H1 (cell line): ENCODE measurements around the gene DIPK1B. TPM values are rescaled to one million over a fixed set of nuclear protein-coding genes. Genes with fewer than 3 reads are reported as not detected.

Experiments
- CTCF ChIA-PET: fragments of 300-600 bp; sonication (Branson Sonifier 250); formaldehyde crosslinking; loops from one replicate; lab custom pipeline; 2021; ENCODE audit not compliant: partially characterized antibody; lab: Charles Lee
- POLR2A ChIA-PET: fragments of 300-600 bp; sonication (Branson Sonifier 250); formaldehyde crosslinking; loops from one replicate; lab custom pipeline; 2021; ENCODE audit warnings: inconsistent platforms; ENCODE audit not compliant: partially characterized antibody; lab: Charles Lee
- DNase-seq, 2 experiments: peaks; one replicate each; pipeline versions ENCODE4 v3.0.0 to v3.0.0-alpha.2; 2010 to 2022; ENCODE audit warnings: low spot score in 2 of 2, low read depth in 1 of 2, mixed read lengths in 1 of 2
- FAIRE-seq: peaks from 2 replicates; lab custom pipeline; 2011; peaks lifted over from hg19 to GRCh38; lab: Jason Lieb, UNC
- H2AFZ ChIP-seq: 2 replicates; pipeline ENCODE4 v1.8.1; 2012; ENCODE audit warnings: low read length, inconsistent platforms
- H2AK5ac ChIP-seq: 2 replicates; pipeline ENCODE4 v1.6.1; 2013; ENCODE audit warnings: low read depth, low read length
- H2BK120ac ChIP-seq: replicated peaks from 2 replicates; pipeline ENCODE3; 2013; ENCODE audit warnings: low read depth, low read length, inconsistent platforms
- H2BK12ac ChIP-seq: 2 replicates; pipeline ENCODE4 v1.6.1; 2013; ENCODE audit warnings: low read depth, low read length
- H2BK15ac ChIP-seq: 2 replicates; pipeline ENCODE4 v1.6.1; 2013; ENCODE audit warnings: low read length
- H2BK20ac ChIP-seq: 2 replicates; pipeline ENCODE4 v1.6.1; 2013; ENCODE audit warnings: low read length
- H2BK5ac ChIP-seq: 2 replicates; pipeline ENCODE4 v1.6.1; 2013; ENCODE audit warnings: low read depth, low read length
- H3K14ac ChIP-seq: 2 replicates; pipeline ENCODE4 v1.6.1; 2013; ENCODE audit warnings: inconsistent platforms; ENCODE audit not compliant: insufficient read length
- H3K18ac ChIP-seq: 2 replicates; pipeline ENCODE4 v1.6.1; 2013; ENCODE audit warnings: low read length; ENCODE audit errors: extremely low read depth
- H3K23ac ChIP-seq: 2 replicates; pipeline ENCODE4 v1.6.1; 2013; ENCODE audit warnings: inconsistent platforms; ENCODE audit not compliant: insufficient read length
- H3K23me2 ChIP-seq: 2 replicates; pipeline ENCODE4 v1.6.1; 2013; ENCODE audit warnings: low read depth, low read length
- H3K27ac ChIP-seq: 2 replicates; pipeline ENCODE4 v1.6.1; 2011; ENCODE audit warnings: low read depth, low read length, inconsistent platforms
- H3K27me3 ChIP-seq, 4 experiments: replicated peaks in 1 of 4; 1 replicate in 1 of 4; 2 replicates in 3 of 4; pipeline versions ENCODE4 v1.6.1 to v1.8.1; 2011 to 2013; ENCODE audit warnings: low read length in 3 of 4, mild to moderate bottlenecking in 3 of 4, inconsistent platforms in 2 of 4, mixed read lengths in 2 of 4, moderate library complexity in 1 of 4; ENCODE audit not compliant: control insufficient read depth in 3 of 4, insufficient read depth in 3 of 4; ENCODE audit errors: extremely low read depth in 1 of 4
- H3K36me3 ChIP-seq, 4 experiments: 2 replicates each; pipeline versions ENCODE4 v1.6.1 to v1.8.1; 2011 to 2013; ENCODE audit warnings: mild to moderate bottlenecking in 4 of 4, low read length in 3 of 4, moderate library complexity in 2 of 4, control low read depth in 1 of 4, inconsistent platforms in 1 of 4; ENCODE audit not compliant: insufficient read depth in 4 of 4, control insufficient read depth in 2 of 4
- H3K4ac ChIP-seq: replicated peaks from 2 replicates; pipeline ENCODE3; 2013; ENCODE audit warnings: low read length, low read depth, mixed read lengths, inconsistent platforms; ENCODE audit not compliant: insufficient read length
- H3K4me1 ChIP-seq, 4 experiments: replicated peaks in 1 of 4; 1 replicate in 1 of 4; 2 replicates in 3 of 4; pipeline versions ENCODE4 v1.6.1 to v1.8.1; 2011 to 2013; ENCODE audit warnings: low read length in 3 of 4, inconsistent platforms in 2 of 4, mixed read lengths in 1 of 4; ENCODE audit not compliant: insufficient read depth in 4 of 4, control insufficient read depth in 3 of 4
- H3K4me2 ChIP-seq, 2 experiments: 2 replicates each; pipeline versions ENCODE4 v1.6.1 to v1.8.1; 2011 to 2013; ENCODE audit warnings: low read depth in 2 of 2, low read length in 2 of 2, control low read depth in 1 of 2, inconsistent platforms in 1 of 2, mild to moderate bottlenecking in 1 of 2; ENCODE audit not compliant: insufficient read depth in 1 of 2
- H3K4me3 ChIP-seq, 4 experiments: fragments of 200-600, 300-600 bp in 1 of 4; sonication (generic), shearing (Covaris generic), sonication (Bioruptor Twin) in 1 of 4; 2 replicates each; pipeline versions ENCODE4 v1.5.1 to v1.8.1; 2011 to 2016; ENCODE audit warnings: low read length in 4 of 4, low read depth in 3 of 4, control low read depth in 2 of 4, inconsistent platforms in 2 of 4, mild to moderate bottlenecking in 2 of 4, mixed read lengths in 1 of 4, moderate library complexity in 1 of 4; ENCODE audit not compliant: insufficient read depth in 2 of 4; ENCODE audit errors: extremely low read depth in 1 of 4
- H3K56ac ChIP-seq: replicated peaks from 2 replicates; pipeline ENCODE3; 2013; ENCODE audit warnings: low read depth, mild to moderate bottlenecking, mixed read lengths, low read length, inconsistent platforms; ENCODE audit not compliant: insufficient read length
- H3K79me1 ChIP-seq: 2 replicates; pipeline ENCODE4 v1.6.1; 2013; ENCODE audit warnings: low read depth, low read length, control low read depth
- H3K79me2 ChIP-seq, 2 experiments: 2 replicates each; pipeline versions ENCODE4 v1.6.1 to v1.8.1; 2012 to 2013; ENCODE audit warnings: low read length in 2 of 2, mild to moderate bottlenecking in 2 of 2, inconsistent platforms in 1 of 2; ENCODE audit not compliant: insufficient read depth in 2 of 2, control insufficient read depth in 1 of 2
- H3K9ac ChIP-seq, 4 experiments: replicated peaks in 1 of 4; 1 replicate in 1 of 4; 2 replicates in 3 of 4; pipeline versions ENCODE4 v1.6.1 to v1.8.1; 2011 to 2013; ENCODE audit warnings: low read depth in 3 of 4, low read length in 3 of 4, control low read depth in 2 of 4, mild to moderate bottlenecking in 2 of 4, moderate library complexity in 2 of 4, inconsistent platforms in 1 of 4; ENCODE audit errors: extremely low read depth in 1 of 4
- H3K9me3 ChIP-seq, 2 experiments: 2 replicates each; pipeline versions ENCODE4 v1.6.1 to v1.8.1; 2012 to 2013; ENCODE audit warnings: mild to moderate bottlenecking in 2 of 2, moderate library complexity in 2 of 2, control low read depth in 1 of 2, inconsistent platforms in 1 of 2, low read depth in 1 of 2, low read length in 1 of 2, mixed read lengths in 1 of 2; ENCODE audit not compliant: insufficient read depth in 2 of 2
- H4K20me1 ChIP-seq, 2 experiments: replicated peaks in 1 of 2; 2 replicates each; pipeline versions ENCODE3 to v1.8.1; 2011 to 2013; ENCODE audit warnings: inconsistent platforms in 2 of 2, low read length in 2 of 2, mild to moderate bottlenecking in 1 of 2; ENCODE audit not compliant: insufficient read depth in 2 of 2, control insufficient read depth in 1 of 2
- H4K5ac ChIP-seq: 2 replicates; pipeline ENCODE4 v1.6.1; 2013; ENCODE audit warnings: low read length, low read depth, mixed read lengths, inconsistent platforms; ENCODE audit not compliant: insufficient read length
- H4K8ac ChIP-seq: 2 replicates; pipeline ENCODE4 v1.8.0; 2013; ENCODE audit warnings: mild to moderate bottlenecking, moderate library complexity, low read length, inconsistent platforms; ENCODE audit not compliant: insufficient read depth; ENCODE audit errors: extremely low read depth
- H4K91ac ChIP-seq: replicated peaks from 2 replicates; pipeline ENCODE3; 2013; ENCODE audit warnings: low read length, mixed read lengths, inconsistent platforms; ENCODE audit not compliant: insufficient read length
- RBBP5 ChIP-seq: IDR thresholded peaks from 2 replicates; pipeline ENCODE4 v1.7.1; 2012; ENCODE audit warnings: low read depth, mild to moderate bottlenecking, inconsistent platforms, low read length, moderate library complexity, borderline replicate concordance
- WGBS, 2 experiments: shearing (Covaris generic) in 1 of 2; methylation state at CpG; one replicate each; pipeline versions ENCODE4 v1.1.6 to v1.1.7; 2013 to 2015; ENCODE audit warnings: low lambda C conversion rate in 2 of 2, mixed read lengths in 2 of 2, inconsistent platforms in 1 of 2, low coverage in 1 of 2, missing lambda C conversion rate in 1 of 2; ENCODE audit not compliant: insufficient replicate concordance in 2 of 2, insufficient coverage in 1 of 2, insufficient read length in 1 of 2; ENCODE audit errors: extremely low coverage in 1 of 2, missing lambda C conversion rate in 1 of 2; 5-methylcytosine and 5-hydroxymethylcytosine counted together
- polyA plus RNA-seq, 7 experiments: library from polyadenylated mRNA; depleted of rRNA in 3 of 7; stranded (reverse) in 5 of 7; unstranded in 2 of 7; fragments of >200 nt in 5 of 7; fragments of 200-250 nt in 2 of 7; gene quantifications; 1 replicate in 5 of 7; 2 replicates in 1 of 7; 4 replicates in 1 of 7; pipeline versions ENCODE4 v1.2.1 to v1.2.3, GENCODE V29; 2011 to 2013; ENCODE audit warnings: missing spikeins in 2 of 7, mixed read lengths in 2 of 7
- total RNA-seq: library from RNA; stranded (reverse); fragmentation: NEBNext Ultra II Directional; extraction: Animal tissue kit (Norgen Biotek cat#: 25700); gene quantifications from 2 replicates; pipeline ENCODE4 v1.2.1, GENCODE V29; 2021

The DIPK1B gene
- total and polyA plus RNA-seq, 2 of the 8 experiments (the other 6 are each of a cell fraction or from before 2014, with no cell fraction given): 32.3 to 64.8 TPM

GRCh38 chr9:136723989-136724388 lies 11.6 kb downstream of the DIPK1B start:
- H4K91ac ChIP-seq: no peak overlapping the region
- H3K4me3 ChIP-seq: no peak overlapping the region
- H4K5ac ChIP-seq: no peak overlapping the region
- WGBS, 2 experiments: 90% methylated on average over 8 of the region's 8 CpGs; no CpG with 5 or more reads in 1 of the 2 experiments
- no peak overlapping the region for H2BK12ac ChIP-seq
- ChIA-PET POLR2A (interaction anchor here (0.7 to 4.3 kb wide), 7 partner anchors 9 to 60 kb away, joined by 3 to 46 read pairs (median 3); partner anchors contain the start of gene DIPK1B), CTCF (no interaction called here)
- H2BK15ac ChIP-seq: no peak overlapping the region
- H2BK20ac ChIP-seq: no peak overlapping the region
- no peak overlapping the region for H3K4me2 ChIP-seq
- no peak overlapping the region for H3K4ac ChIP-seq
- H4K8ac ChIP-seq: no peak overlapping the region
- no peak overlapping the region for H2BK5ac ChIP-seq
- H3K23ac ChIP-seq: no peak overlapping the region
- FAIRE-seq: no peak
- H3K4me1 ChIP-seq: peaks cover 3 to 22% (median 5%) of the 10 kb centered on the region in 4 experiments
- peaks cover 8 to 26% of the 10 kb centered on the region in 2 experiments for H3K79me2 ChIP-seq
- no peak overlapping the region for H3K9ac ChIP-seq
- DNase-seq: no peak
- peaks cover 0 to 3% (median 1%) of the 10 kb centered on the region in 4 experiments; a peak in 4 of 7 replicates for H3K27me3 ChIP-seq
- no peak overlapping the region for H3K14ac ChIP-seq
- peaks cover 19 to 49% (median 35%) of the 10 kb centered on the region in 4 experiments for H3K36me3 ChIP-seq
- H2AK5ac ChIP-seq: no peak overlapping the region
- H2AFZ ChIP-seq: no peak overlapping the region
- H3K9me3 ChIP-seq: no peaks in the 10 kb centered on the region
- H3K23me2 ChIP-seq: peaks cover 13% of the 10 kb centered on the region; the same call in 1 of the 2 replicates
- no peak overlapping the region for H3K27ac ChIP-seq
- H4K20me1 ChIP-seq: peaks cover 30 to 44% of the 10 kb centered on the region in 2 experiments
- no peak overlapping the region for H3K18ac ChIP-seq
- H3K79me1 ChIP-seq: peaks cover 7% of the 10 kb centered on the region
- H2BK120ac ChIP-seq: no peak overlapping the region
- H3K56ac ChIP-seq: no peak overlapping the region
- TF ChIP-seq RBBP5: no peak
